Endometrial microvascular endothelial cells (primary cell): Measurements from ENCODE around the gene PRKN. TPM values are rescaled to one million over a fixed set of nuclear protein-coding genes. Genes with fewer than 3 reads are reported as not detected.

Experiments
- in situ Hi-C: cut with HindIII; loops from 2 replicates; pipeline ENCODE4 v1.10.0; 2017; ENCODE audit warnings: low sequenced_read_pairs, low pct_unique_long_range_greater_than_20kb; ENCODE audit errors: inconsistent ontology term
- total RNA-seq: library from RNA; depleted of rRNA; stranded (reverse); fragments of >200 nt; gene quantifications from one replicate; pipeline ENCODE4 v1.2.3, GENCODE V29; 2015; ENCODE audit errors: inconsistent ontology term

Gene PRKN
- total RNA-seq, 1 donor from 2014 or later, result not detected

DNA sequence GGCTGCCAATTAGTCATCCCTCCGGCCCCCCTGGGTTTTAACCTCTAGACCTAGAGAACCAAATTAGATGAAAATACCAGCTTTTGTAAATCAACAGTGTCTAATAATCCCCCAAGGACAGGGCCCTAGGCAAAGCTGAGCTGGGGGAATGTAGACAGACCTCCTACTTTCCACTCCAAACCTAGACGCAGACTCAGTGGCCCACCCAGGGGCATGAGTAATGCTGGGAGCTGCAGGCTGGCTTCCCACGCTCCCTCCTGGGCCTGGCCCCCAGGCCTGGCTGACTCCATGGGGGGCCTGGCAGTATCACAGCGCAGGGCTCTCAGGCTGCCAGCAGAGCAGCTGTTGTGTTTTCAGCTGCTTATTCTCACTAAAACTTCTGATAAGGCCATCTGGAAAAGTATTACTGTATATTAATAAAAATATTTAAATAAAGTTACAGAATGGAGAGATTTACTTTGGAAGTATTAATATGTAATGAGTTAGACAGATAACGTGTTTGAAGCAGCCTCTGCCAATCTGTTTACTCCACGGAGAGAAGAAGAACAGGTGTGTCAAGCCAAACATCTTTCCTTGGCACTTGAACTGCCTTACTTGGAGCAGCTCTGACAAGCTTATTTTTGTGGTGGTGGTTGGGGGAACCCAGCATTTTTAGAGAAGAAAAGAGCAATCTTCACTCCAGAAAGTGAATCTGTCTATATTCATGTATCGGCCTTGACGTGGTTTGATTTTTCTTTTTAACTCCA, 1309.7 kb downstream of the PRKN start:
- in situ Hi-C loops, result no loop called here

DNA sequence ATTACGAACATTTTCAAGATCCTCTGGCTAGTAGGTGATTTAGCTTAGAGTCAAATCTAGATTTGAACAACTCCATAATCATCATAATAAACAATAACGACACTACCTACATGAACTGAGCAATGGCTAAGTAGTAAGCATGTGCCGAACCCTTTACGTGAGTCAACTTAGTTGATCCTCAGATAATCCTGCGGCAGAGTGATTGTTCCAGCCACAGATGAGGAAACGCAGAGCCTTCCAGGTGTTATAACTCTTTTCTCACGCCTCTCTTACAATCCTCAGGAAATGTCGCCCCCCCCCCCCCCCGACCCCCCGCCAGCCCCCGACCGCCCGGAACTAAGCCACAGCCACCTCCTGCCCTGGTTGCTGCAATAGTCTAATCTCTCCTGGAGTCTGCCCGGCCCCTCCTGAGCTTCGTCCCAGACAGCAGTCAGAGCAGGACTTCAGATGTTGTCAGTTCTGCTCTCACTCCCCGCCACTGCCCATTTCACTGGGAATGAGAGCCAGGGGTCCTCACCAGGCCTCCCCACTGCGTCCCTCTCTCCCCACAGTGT, 1312.2 kb downstream of the PRKN start:
- in situ Hi-C loops, result no loop called here

DNA sequence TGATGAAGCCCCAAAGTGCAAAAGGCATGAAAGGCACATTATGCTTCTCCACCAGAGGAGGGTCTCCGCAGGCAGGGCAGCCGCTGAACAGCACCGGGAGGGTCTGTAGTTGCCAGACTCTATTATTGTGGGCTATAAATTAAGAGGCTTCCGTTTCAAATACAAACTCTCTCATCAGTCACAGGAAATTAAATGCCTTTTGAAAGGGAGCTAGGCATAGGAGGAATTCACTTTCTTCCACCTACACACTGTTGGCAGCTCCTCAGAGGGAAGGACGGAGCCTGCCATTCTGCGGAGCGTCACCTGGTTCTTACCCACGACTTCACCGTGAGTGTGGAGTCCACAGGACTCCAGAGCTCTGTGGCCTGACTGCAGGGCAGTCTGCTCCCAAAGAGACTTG, 1312.9 kb downstream of the PRKN start:
- in situ Hi-C loops, result no loop called here

DNA sequence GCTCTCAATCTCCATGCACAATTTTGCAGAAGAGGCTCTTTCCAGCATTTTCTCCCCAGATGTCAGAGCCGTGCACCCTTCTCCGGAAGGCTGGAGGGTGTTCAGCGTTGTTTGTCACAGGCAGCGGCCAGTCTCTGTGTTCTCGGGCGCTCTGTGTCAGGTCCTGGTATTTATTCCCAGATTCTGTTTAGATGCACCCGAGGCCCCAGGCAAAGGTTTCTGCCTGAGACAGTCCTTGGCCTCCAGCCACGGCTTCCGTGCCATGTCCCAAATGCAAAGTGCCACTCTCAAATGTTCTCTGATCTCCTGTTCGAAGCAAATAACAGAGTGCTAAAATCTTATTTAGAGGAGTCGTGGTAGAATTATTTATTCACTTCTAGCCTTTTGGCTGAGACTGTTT, 1313.4 kb downstream of the PRKN start:
- in situ Hi-C loops, result no loop called here

DNA sequence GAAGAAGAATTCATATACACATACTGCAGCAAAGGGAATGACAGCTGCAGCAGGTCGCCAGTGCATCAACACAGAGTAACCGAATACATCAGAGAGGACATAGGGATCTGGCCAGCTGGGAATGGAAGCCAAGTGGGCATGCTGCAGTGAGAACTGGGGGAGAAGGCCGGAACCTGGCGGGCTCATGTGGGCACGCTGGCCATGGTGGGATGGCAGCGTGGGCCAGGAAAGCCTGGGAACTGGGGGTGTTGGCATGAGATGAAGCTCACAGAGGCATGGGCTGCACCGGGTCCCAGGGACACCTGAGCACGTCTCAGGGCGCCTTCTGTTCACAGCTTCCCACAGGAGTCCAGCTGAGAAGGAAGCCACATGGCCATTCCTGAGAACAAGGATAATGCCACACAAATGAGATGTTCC, 1314.2 kb downstream of the PRKN start:
- in situ Hi-C loops, result no loop called here

DNA sequence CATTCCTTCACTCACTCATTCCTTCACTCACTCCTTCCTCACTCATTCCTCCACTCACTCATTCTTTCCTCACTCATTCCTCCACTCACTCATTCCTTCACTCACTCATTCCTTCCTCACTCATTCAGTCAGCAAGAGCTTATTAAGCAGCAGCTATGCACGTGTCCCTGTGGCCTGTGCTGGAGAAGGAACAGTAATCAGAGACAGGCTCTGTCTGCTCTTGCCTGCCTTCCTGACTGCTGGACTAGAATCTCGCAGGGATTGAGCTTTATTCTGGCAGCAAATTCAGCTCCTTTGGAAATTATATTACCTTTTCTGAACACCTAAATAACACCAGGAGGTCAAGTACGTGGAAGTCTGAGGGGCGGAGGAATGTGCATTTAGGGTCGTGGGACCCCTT, 1314.8 kb downstream of the PRKN start:
- in situ Hi-C loops, result no loop called here

DNA sequence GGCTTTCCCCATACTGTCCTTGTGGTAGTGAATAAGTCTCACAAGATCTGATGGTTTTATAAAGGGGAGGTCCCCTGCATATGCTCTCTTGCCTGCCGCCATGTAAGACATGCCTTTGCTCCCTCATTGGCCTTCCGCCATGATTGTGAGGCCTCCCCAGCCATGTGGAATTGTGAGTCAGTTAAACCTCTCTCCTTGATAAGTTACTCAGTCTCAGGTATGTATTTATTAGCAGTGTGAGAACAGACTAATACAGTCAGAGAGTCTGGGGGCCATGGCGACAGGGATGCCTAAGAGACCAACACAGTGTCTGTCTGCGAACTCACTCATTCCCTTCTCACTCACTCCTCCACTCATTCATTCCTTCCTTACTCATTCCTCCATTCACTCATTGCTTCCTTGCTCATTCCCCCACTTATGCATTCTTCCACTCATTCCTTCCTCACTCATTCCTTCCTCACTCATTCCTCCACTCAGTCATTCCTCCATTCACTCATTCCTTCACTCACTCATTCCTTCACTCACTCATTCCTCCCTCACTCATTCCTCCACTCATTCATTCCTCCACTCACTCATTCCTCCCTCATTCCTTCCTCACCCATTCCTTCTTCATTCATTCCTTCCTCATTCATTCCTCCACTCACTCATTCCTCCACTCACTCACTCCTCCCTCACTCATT, 1316.2 kb downstream of the PRKN start:
- in situ Hi-C loops, result no loop called here

DNA sequence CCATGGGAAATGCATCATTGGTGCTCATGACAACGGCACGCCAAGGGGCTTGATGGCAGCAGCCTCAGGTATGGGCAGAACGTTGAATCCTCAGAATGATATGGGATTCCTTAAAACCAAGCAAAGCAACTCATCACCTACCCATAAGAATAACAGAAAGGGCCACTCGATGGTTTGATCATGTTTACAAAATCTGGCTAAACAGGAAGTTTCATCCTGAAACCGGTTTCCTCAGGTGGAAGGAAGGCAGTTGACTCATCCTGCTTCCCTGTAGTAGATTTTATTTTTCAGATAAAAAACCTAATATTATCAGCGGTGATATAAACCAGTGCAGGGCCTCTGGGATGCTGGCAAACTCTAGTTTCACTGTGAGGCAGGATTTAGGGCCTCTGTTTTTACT, 1316.8 kb downstream of the PRKN start:
- in situ Hi-C loops, result no loop called here

DNA sequence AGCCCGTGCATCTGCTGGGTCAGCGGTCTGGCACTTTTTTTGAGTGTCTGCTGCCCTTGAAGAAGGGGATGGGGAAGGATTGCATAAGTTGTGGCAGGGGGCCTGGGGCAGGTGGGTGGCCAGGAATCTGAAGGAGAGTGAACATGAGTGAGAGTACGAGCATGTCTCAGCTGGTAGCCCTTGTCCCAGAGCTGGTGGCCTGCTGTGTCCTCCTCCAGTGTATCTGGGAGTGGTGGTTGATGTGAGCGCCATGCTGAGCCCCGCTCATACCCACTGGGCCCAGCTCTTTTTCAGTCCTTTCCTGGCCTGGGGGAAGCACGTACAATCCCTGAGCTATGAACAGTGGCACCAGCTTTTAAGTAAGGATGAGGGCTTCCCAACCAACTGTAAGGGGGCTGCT, 1317.5 kb downstream of the PRKN start:
- in situ Hi-C loops, result no loop called here

DNA sequence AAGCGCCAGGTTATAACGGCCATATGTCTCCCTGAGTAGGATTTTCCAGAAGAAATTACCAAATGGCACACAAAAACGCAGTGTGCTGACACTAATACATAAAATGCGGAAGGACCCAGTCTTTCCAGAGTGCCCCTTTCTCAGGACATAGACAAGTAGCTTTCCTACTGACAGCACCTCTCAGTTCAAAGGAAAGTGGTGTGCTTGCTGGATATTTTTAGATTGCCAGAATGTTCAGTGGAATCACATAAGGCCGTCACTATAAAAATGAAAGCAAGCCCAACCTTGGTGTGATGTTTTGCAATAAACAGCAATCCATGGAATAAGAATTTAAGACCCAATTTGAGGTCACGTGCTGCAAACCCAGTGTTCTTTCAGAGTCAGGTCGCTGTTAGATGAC, 1318.2 kb downstream of the PRKN start:
- in situ Hi-C loops, result no loop called here

DNA sequence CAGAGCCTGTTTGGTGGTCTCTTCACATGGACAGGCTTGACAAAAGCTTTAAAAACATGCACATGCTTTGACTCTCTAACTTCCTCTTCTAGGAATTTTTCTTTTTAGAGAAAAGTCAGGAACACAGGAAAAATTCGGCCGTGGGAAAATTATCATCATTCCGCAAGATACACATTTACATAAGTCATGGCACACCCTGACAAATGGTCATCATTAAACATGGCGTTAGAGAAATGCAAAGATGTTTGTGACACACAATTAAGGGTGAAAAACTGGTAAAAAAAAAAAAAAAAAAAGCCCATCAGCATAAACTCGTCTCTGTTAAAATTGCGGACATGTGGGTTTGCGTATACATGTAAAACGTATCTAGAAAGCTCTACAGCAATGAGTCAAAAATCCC, 1319.5 kb downstream of the PRKN start:
- in situ Hi-C loops, result no loop called here

DNA sequence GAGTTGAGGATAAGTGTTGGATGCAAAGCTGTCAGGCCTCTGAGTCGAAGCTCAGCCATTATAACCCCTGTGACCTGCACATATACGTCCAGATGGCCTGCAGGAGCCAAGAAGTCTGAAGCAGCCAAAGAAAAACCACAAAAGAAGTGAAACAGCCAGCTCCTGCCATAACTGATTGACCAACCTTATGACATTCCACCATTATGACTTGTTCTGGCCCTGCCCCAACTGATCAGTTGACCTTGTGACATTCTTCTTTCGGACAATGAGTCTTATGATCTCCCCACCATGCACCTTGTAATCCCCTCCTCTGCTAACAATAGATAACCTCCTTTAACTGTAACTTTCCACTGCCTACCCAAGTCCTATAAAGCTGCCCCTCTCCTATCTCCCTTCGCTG, 1320.0 kb downstream of the PRKN start:
- in situ Hi-C loops, result no loop called here

DNA sequence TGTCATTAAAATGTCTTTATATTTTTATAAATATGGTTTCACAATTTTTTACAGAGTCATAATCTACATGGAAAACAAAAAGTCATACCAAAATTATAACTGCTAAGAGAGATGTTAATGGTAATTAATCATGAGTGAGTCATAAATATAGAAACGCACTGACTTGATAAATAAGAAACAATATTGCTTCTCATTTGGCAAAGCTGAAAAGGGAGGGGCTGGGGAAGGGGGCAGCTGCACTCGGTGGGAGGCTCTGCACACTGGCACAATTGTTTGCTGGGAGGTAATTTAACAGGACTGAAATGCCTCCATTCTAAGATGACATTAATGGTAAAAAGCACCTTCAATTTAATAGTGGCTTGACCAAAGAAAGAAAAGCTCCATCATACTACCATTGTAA, 1320.5 kb downstream of the PRKN start:
- in situ Hi-C loops, result no loop called here

DNA sequence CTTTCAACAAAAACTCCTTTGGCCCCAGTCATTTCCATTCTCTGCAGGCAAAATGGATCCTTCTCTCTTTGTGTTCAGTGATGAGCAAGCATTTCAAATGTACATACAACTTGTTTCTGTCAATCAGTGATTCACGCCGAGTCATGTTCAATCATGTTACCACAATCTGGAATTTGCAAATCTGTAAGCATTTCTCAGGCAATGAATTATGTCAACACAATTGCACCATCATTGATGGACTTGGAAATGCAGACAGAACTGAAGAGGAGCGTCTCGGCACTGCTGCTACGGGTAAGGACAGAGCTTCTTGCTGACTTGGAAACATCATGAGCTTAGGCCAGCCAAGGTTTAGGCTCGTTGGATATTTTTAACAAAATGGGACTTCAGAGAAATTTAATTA, 1320.9 kb downstream of the PRKN start:
- in situ Hi-C loops, result no loop called here

DNA sequence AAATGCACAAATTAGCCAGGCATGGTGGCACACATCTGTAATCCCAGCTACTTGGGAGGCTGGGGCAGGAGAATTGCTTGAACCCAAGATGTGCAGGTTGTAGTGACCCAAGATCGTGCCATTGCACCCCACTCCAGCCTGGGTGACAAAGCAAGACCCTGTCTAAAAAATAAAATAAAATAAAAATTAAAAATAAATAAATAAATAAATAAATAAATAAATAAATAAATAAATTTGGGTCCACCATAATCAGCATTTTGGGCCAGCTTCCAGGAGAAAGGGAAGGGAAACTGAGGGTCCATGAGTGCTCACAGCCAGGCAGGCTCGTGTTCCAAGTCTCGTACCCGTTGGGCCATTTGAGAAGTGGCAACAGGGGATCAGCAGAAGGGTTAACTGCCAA, 1322.1 kb downstream of the PRKN start:
- in situ Hi-C loops, result no loop called here

DNA sequence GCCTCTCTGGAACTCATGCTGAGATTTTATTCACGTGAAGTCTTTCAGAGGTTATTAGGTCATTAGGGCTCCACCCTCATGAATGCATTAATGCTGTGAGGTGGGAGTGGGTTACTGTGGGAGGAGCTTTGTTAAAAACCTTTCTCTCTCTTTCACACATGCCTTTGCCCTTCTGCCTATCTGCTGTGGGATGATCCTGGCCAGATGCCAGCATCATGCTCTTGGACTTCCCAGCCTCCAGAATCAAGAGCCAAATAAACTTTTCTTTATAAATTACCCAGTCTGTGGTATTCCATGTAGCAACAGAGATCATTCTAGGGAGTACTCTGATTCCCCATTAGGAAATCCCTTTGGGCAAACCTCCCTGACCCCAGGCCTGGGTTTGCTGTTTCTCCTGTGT, 1323.8 kb downstream of the PRKN start:
- in situ Hi-C loops, result no loop called here

DNA sequence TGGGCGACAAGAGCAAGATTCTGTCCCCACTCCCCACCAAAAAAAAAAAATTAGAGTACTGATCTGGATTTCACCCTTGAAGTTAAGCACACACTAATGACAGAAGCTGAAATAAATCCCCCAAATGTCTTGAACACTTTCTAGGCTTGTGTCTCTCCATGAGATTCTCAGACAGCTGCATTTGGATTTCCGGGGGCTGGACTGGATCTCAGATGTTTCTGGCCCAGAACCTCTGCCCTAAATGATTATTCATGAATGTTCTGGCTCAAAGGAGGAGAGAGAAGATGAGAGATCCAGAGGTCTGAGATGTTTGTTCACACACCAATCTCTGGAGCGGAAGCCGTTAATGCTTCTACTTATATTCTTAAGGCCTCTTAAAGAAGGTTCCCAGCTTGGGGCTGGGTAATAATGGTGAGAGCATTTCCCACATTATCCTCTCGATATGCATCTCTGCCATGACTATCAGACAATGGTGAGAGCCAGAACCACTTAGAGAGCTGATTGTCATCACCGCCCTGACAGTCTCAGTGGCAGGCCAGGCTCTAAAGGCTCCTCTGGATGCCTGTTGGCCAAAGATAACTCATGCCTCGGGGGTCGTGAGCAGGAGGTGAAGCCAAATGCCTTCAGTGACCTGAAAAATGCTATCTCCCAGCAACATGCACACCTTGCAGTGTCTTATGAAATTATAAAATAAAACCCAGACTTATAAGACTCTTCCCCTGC, 1325.8 kb downstream of the PRKN start:
- in situ Hi-C loops, result no loop called here

DNA sequence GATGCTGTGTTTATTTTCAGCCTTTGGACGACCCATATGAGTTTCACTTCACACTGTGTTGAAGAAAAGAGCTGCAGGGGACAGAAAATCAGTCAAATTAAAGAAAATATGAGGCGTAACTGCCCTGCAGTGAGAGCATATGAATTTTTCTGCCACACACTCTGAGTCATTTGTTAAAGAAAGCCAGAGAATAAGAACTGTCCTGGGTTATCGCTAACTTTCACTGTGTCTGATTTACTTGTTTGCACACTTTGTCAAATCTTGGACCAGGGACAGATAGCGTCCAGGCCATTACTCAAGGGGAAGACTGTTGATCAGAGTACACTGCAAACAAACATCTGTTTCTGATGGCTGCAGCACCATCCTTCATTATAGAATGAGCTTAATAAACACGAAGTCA, 1326.9 kb downstream of the PRKN start:
- in situ Hi-C loops, result no loop called here

DNA sequence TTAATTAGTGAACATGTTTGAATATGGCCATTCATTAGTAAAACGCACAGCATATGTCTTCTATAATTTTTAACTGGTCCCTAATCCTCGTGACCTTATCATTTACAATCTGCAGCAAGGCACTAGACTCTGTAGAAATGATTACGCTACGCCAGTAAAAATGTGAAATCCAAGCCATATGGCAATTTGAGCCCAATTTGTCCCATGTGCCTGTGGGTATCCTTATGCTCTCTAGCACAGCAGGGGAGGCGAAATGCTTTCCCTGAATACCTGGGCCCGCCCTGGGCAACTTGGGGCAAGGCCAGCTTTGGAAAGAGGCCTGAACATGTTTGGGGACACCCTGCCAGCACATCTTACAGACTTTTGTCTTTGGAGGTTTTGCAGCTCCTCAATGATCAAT, 1331.0 kb downstream of the PRKN start:
- in situ Hi-C loops, result loop anchor here (25.0 kb wide), 1 partner anchor 484 kb away; no protein-coding TSS in a partner anchor
